H9 (cell line): ENCODE results near the gene RCOR2. TPM values are rescaled to one million over a fixed set of nuclear protein-coding genes. Genes with fewer than 3 reads are reported as not detected.

Experiments used
- DNase-seq: peaks from one replicate; pipeline ENCODE4 v3.0.0-alpha.2; 2017
- H2AFZ ChIP-seq: one replicate; pipeline ENCODE4 v1.6.1; 2013; ENCODE audit warnings: mild to moderate bottlenecking, low read length, control low read depth, moderate library complexity
- H2AK5ac ChIP-seq: 2 replicates; pipeline ENCODE4 v1.6.1; 2013; ENCODE audit warnings: low read length, control low read depth, mixed read lengths; ENCODE audit not compliant: insufficient read length
- H2BK120ac ChIP-seq: one replicate; pipeline ENCODE4 v1.6.1; 2013; ENCODE audit warnings: low read depth, mild to moderate bottlenecking, low read length, control low read depth, inconsistent platforms; ENCODE audit not compliant: poor library complexity, severe bottlenecking
- H2BK12ac ChIP-seq: 2 replicates; pipeline ENCODE4 v1.6.1; 2013; ENCODE audit warnings: low read length, control low read depth, mixed read lengths, low read depth; ENCODE audit not compliant: insufficient read length
- H2BK15ac ChIP-seq: 2 replicates; pipeline ENCODE4 v1.6.1; 2013; ENCODE audit warnings: low read depth, low read length, control low read depth
- H2BK20ac ChIP-seq: one replicate; pipeline ENCODE4 v1.6.1; 2013; ENCODE audit warnings: low read depth, mild to moderate bottlenecking, low read length, control low read depth, inconsistent platforms; ENCODE audit not compliant: poor library complexity, severe bottlenecking
- H2BK5ac ChIP-seq: 2 replicates; pipeline ENCODE4 v1.6.1; 2013; ENCODE audit warnings: low read length, control low read depth, mixed read lengths; ENCODE audit not compliant: insufficient read length
- H3K14ac ChIP-seq: 2 replicates; pipeline ENCODE4 v1.6.1; 2013; ENCODE audit warnings: low read length, control low read depth; ENCODE audit not compliant: insufficient read depth
- H3K18ac ChIP-seq: 2 replicates; pipeline ENCODE4 v1.6.1; 2013; ENCODE audit warnings: low read depth, mild to moderate bottlenecking, mixed read lengths, low read length, control low read depth; ENCODE audit not compliant: insufficient read length
- H3K23ac ChIP-seq: 2 replicates; pipeline ENCODE4 v1.6.1; 2013; ENCODE audit warnings: low read length, control low read depth, mixed read lengths, low read depth; ENCODE audit not compliant: insufficient read length
- H3K23me2 ChIP-seq: 2 replicates; pipeline ENCODE4 v1.6.1; 2013; ENCODE audit warnings: low read depth, mild to moderate bottlenecking, mixed read lengths, low read length, control low read depth; ENCODE audit not compliant: insufficient read length, poor library complexity, severe bottlenecking
- H3K27ac ChIP-seq: 2 replicates; pipeline ENCODE4 v1.5.1; 2013; ENCODE audit warnings: low read length, control low read depth, mixed read lengths, low read depth; ENCODE audit not compliant: insufficient read length
- H3K27me3 ChIP-seq: 2 replicates; pipeline ENCODE4 v1.6.1; 2013; ENCODE audit warnings: low read length, control low read depth, inconsistent platforms; ENCODE audit not compliant: insufficient read depth
- H3K4ac ChIP-seq: 2 replicates; pipeline ENCODE4 v1.6.1; 2013; ENCODE audit warnings: low read depth, mild to moderate bottlenecking, control low read depth, inconsistent platforms, low read length, moderate library complexity
- H3K4me1 ChIP-seq: 2 replicates; pipeline ENCODE4 v1.6.1; 2013; ENCODE audit warnings: low read length, control low read depth, inconsistent platforms; ENCODE audit not compliant: insufficient read depth
- H3K4me2 ChIP-seq: 2 replicates; pipeline ENCODE4 v1.6.1; 2013; ENCODE audit warnings: low read length, control low read depth, mixed read lengths; ENCODE audit not compliant: insufficient read length, insufficient read depth
- H3K56ac ChIP-seq: 2 replicates; pipeline ENCODE4 v1.6.1; 2013; ENCODE audit warnings: low read depth, mild to moderate bottlenecking, mixed read lengths, low read length, control low read depth; ENCODE audit not compliant: insufficient read length
- H3K79me1 ChIP-seq: 2 replicates; pipeline ENCODE4 v1.6.1; 2013; ENCODE audit warnings: low read depth, mild to moderate bottlenecking, moderate library complexity, low read length, control low read depth, inconsistent platforms; ENCODE audit not compliant: insufficient read depth, poor library complexity, severe bottlenecking
- H3K79me2 ChIP-seq: 2 replicates; pipeline ENCODE4 v1.6.1; 2013; ENCODE audit warnings: low read length, control low read depth, inconsistent platforms; ENCODE audit not compliant: insufficient read depth
- H3K9ac ChIP-seq: 2 replicates; pipeline ENCODE4 v1.6.1; 2013; ENCODE audit warnings: low read length, control low read depth, mixed read lengths; ENCODE audit not compliant: insufficient read length; ENCODE audit errors: extremely low read depth
- H3K9me3 ChIP-seq: one replicate; pipeline ENCODE4 v1.6.1; 2013; ENCODE audit warnings: low read depth, low read length, inconsistent platforms; ENCODE audit not compliant: control insufficient read depth
- H3T11ph ChIP-seq: one replicate; pipeline ENCODE4 v1.6.1; 2013; ENCODE audit warnings: mild to moderate bottlenecking, low read length, control low read depth, inconsistent platforms
- H4K20me1 ChIP-seq: one replicate; pipeline ENCODE4 v1.6.1; 2013; ENCODE audit not compliant: control insufficient read depth, insufficient read length, insufficient read depth
- H4K5ac ChIP-seq: 2 replicates; pipeline ENCODE4 v1.6.1; 2013; ENCODE audit warnings: low read depth, mild to moderate bottlenecking, mixed read lengths, low read length, control low read depth; ENCODE audit not compliant: insufficient read length
- H4K8ac ChIP-seq: replicated peaks from 2 replicates; pipeline ENCODE4 v1.6.1; 2013; ENCODE audit warnings: low read length, control low read depth, mixed read lengths, low read depth; ENCODE audit not compliant: insufficient read length
- H4K91ac ChIP-seq: 2 replicates; pipeline ENCODE4 v1.6.1; 2013; ENCODE audit warnings: low read depth, mild to moderate bottlenecking, moderate library complexity, mixed read lengths, low read length, control low read depth; ENCODE audit not compliant: insufficient read length
- H3K27ac Mint-ChIP-seq, 3 experiments: 2 replicates in 2 of 3; 3 replicates in 1 of 3; pipeline ENCODE4 v1.8.0; 2020 to 2021; ENCODE audit warnings: mixed read lengths in 3 of 3, mild to moderate bottlenecking in 1 of 3, moderate library complexity in 1 of 3
- H3K27me3 Mint-ChIP-seq: 2 replicates; pipeline ENCODE4 v1.8.0; 2021; ENCODE audit warnings: low read depth, mild to moderate bottlenecking, moderate library complexity, mixed read lengths
- H3K36me3 Mint-ChIP-seq, 3 experiments: 2 replicates in 2 of 3; 3 replicates in 1 of 3; pipeline ENCODE4 v1.8.0; 2020 to 2021; ENCODE audit warnings: low read depth in 3 of 3, mixed read lengths in 3 of 3; ENCODE audit not compliant: insufficient read depth in 1 of 3
- H3K4me1 Mint-ChIP-seq, 2 experiments: 2 replicates each; pipeline ENCODE4 v1.8.0; 2020; ENCODE audit warnings: mixed read lengths in 2 of 2
- H3K4me3 Mint-ChIP-seq, 2 experiments: 2 replicates in 1 of 2; 3 replicates in 1 of 2; pipeline ENCODE4 v1.8.0; 2020 to 2021; ENCODE audit warnings: mild to moderate bottlenecking in 2 of 2, mixed read lengths in 2 of 2, moderate library complexity in 1 of 2
- H3K9me3 Mint-ChIP-seq, 2 experiments: 2 replicates in 1 of 2; 3 replicates in 1 of 2; pipeline ENCODE4 v1.8.0; 2020; ENCODE audit warnings: mild to moderate bottlenecking in 2 of 2, mixed read lengths in 2 of 2, moderate library complexity in 1 of 2
- WGBS: extraction: QIAGEN DNeasy Blood & Tissue Kit; methylation state at CpG from one replicate; pipeline ENCODE4 v1.1.7; 2013; ENCODE audit warnings: missing lambda C conversion rate, low lambda C conversion rate, mixed read lengths; ENCODE audit not compliant: insufficient read length; ENCODE audit errors: extremely low coverage; 5-methylcytosine and 5-hydroxymethylcytosine counted together
- total RNA-seq: library from RNA; stranded (reverse); gene quantifications from 2 replicates; pipeline ENCODE4 v1.2.1, GENCODE V29; 2021
- TF ChIP-seq, protein P1 (sequence below): fragments of 200-600 bp; sonication (generic); conservative IDR thresholded peaks from 3 replicates; pipeline ENCODE4 v1.8.0; 2021; ENCODE audit warnings: antibody characterized with exemption, mild to moderate bottlenecking

Gene RCOR2
- total RNA-seq, 1 experiment from 2014 or later = 118 TPM

DNA sequence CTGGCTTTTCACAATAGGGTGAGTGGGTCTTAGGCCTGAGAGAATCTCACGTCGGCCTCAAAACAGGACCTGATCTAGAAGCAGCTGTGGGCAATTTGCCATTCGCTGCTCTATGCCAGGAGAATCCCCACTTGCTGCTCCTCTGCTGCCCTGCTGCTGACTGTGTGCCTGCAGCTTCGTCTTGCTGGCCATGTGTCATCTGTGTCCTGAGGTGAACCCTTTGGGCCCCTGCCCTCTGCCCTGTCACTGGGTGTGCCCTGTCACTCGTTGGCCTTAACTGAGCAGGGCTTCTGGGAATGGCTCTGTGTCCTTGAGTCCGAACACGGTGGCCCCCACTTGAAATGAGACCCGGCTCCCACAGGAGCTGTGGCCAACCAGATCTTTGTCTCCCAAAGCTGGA lies 28.0 kb upstream of the RCOR2 start:
- Mint-ChIP-seq H3K27me3 (no peaks in the 10 kb centered on the region), H3K36me3 (peaks cover 10 to 41% (median 34%) of the 10 kb centered on the region in 3 experiments; a peak in 6 of 7 replicates), H3K4me3 (no peak overlapping the region), H3K27ac (no peak overlapping the region; a peak in 1 of 7 replicates), H3K4me1 (peaks cover 5 to 12% of the 10 kb centered on the region in 2 experiments; a peak in 3 of 4 replicates), H3K9me3 (no peaks in the 10 kb centered on the region; a peak in 1 of 5 replicates)
- no peak overlapping the region for H2BK15ac ChIP-seq
- H4K91ac ChIP-seq = no peak overlapping the region
- H3K56ac ChIP-seq = no peak overlapping the region
- H3K4ac ChIP-seq = no peak overlapping the region
- no peak overlapping the region for H2BK12ac ChIP-seq
- no peak overlapping the region for H4K5ac ChIP-seq
- H3K9me3 ChIP-seq = no peaks in the 10 kb centered on the region
- TF ChIP-seq, protein P1, sequence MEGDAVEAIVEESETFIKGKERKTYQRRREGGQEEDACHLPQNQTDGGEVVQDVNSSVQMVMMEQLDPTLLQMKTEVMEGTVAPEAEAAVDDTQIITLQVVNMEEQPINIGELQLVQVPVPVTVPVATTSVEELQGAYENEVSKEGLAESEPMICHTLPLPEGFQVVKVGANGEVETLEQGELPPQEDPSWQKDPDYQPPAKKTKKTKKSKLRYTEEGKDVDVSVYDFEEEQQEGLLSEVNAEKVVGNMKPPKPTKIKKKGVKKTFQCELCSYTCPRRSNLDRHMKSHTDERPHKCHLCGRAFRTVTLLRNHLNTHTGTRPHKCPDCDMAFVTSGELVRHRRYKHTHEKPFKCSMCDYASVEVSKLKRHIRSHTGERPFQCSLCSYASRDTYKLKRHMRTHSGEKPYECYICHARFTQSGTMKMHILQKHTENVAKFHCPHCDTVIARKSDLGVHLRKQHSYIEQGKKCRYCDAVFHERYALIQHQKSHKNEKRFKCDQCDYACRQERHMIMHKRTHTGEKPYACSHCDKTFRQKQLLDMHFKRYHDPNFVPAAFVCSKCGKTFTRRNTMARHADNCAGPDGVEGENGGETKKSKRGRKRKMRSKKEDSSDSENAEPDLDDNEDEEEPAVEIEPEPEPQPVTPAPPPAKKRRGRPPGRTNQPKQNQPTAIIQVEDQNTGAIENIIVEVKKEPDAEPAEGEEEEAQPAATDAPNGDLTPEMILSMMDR = no peak
- H4K8ac ChIP-seq = no peak overlapping the region
- H2BK5ac ChIP-seq = no peak overlapping the region
- H3K79me1 ChIP-seq = peaks cover 3% of the 10 kb centered on the region
- no peak overlapping the region for H3K27ac ChIP-seq
- no CpG with 5 or more reads among the region's 8 CpGs for WGBS
- H3K9ac ChIP-seq = no peak overlapping the region
- H2BK120ac ChIP-seq = no peak overlapping the region
- no peaks in the 10 kb centered on the region for H3K4me1 ChIP-seq
- no peak overlapping the region for H2BK20ac ChIP-seq
- H3K23me2 ChIP-seq = no peaks in the 10 kb centered on the region
- H3K27me3 ChIP-seq = no peaks in the 10 kb centered on the region
- no peak overlapping the region for H3K14ac ChIP-seq
- no peaks in the 10 kb centered on the region for H4K20me1 ChIP-seq
- no peak overlapping the region for H2AFZ ChIP-seq
- H3K23ac ChIP-seq = no peak overlapping the region
- no peak overlapping the region for H3T11ph ChIP-seq
- H3K79me2 ChIP-seq = peaks cover 7% of the 10 kb centered on the region; the same call in 1 of the 2 replicates
- no peak overlapping the region for H2AK5ac ChIP-seq
- DNase-seq = no peak
- no peak overlapping the region for H3K4me2 ChIP-seq
- H3K18ac ChIP-seq = no peak overlapping the region
